ENCODE data around the gene REXO5.
"Not testable (repeated sequence)": the region's sequence is repeated elsewhere in the genome, so short reads cannot be mapped to it uniquely, and the experiment has no call there.

REXO5 gene

GRCh38 chr16:20850981-20851380 lies 44.7 kb downstream of the REXO5 start:
- no peak for DNase-seq

GRCh38 chr16:20851601-20852000 lies 45.3 kb downstream of the REXO5 start:
- no peak for DNase-seq

GRCh38 chr16:20853143-20853542 lies 46.8 kb downstream of the REXO5 start:
- DNase-seq, result no peak

GRCh38 chr16:20853981-20854620 lies 47.8 kb downstream of the REXO5 start:
- DNase-seq, result no peak

- DNase-seq, result no peak
Observed at GRCh38 chr16:20854963-20855362, 48.6 kb downstream of the REXO5 start.

- no peak for DNase-seq
Observed at GRCh38 chr16:20857281-20857680, 51.0 kb downstream of the REXO5 start.

- no peak for DNase-seq
Observed at GRCh38 chr16:20859229-20859628, 52.9 kb downstream of the REXO5 start.

- no peak for DNase-seq
Observed at GRCh38 chr16:20859699-20860098, 53.4 kb downstream of the REXO5 start.

GRCh38 chr16:20860361-20860760 lies 54.0 kb downstream of the REXO5 start:
- no peak for DNase-seq

- DNase-seq, result not testable (repeated sequence)
Observed at GRCh38 chr16:20860995-20861394, 54.7 kb downstream of the REXO5 start.

- no peak for DNase-seq
Observed at GRCh38 chr16:20862162-20862960, 56.0 kb downstream of the REXO5 start.

- DNase-seq, result not testable (repeated sequence)
Observed at GRCh38 chr16:20864376-20864775, 58.0 kb downstream of the REXO5 start.

GRCh38 chr16:20865420-20866131 lies 59.2 kb downstream of the REXO5 start:
- DNase-seq, result no peak

- peak; percentile 74 for DNase-seq
Observed at GRCh38 chr16:20866145-20866772, 59.9 kb downstream of the REXO5 start.

GRCh38 chr16:20866801-20867200 lies 60.5 kb downstream of the REXO5 start:
- DNase-seq, result no peak

GRCh38 chr16:20867585-20867984 lies 61.3 kb downstream of the REXO5 start:
- DNase-seq, result no peak

GRCh38 chr16:20868890-20869289 lies 62.6 kb downstream of the REXO5 start:
- DNase-seq, result no peak

GRCh38 chr16:20870122-20870820 lies 63.9 kb downstream of the REXO5 start:
- no peak for DNase-seq

GRCh38 chr16:20871258-20871657 lies 64.9 kb downstream of the REXO5 start:
- no peak for DNase-seq

GRCh38 chr16:20871941-20872815 lies 65.9 kb downstream of the REXO5 start:
- DNase-seq, result no peak

- no peak for DNase-seq
Observed at GRCh38 chr16:20873331-20873730, 67.0 kb downstream of the REXO5 start.
